ENCODE results near the gene MRPL46.

The MRPL46 gene

GRCh38 chr15:88419830-88420229 is 47.4 kb downstream of the MRPL46 start:
- Histone ChIP-seq H3K79me2 (ENCODE audit: low read length) (no peaks in the 10 kb centered on the region), H3K27me3 (ENCODE audit: low read depth, low read length) (peaks cover 57% of the 10 kb centered on the region)
- TF ChIP-seq EZH2phosphoT487 (IDR thresholded peaks at IDR 0.05; ENCODE audit: low read depth) (no peak), CTCF (IDR thresholded peaks at IDR 0.05; ENCODE audit: low read depth, low read length) (no peak)

More at GRCh38 chr15:88419830-88420229, 47.4 kb downstream of the MRPL46 start:
- H2AFZ ChIP-seq (ENCODE audit: low read depth, low read length), result no peak overlapping the region
- H4K20me1 ChIP-seq (ENCODE audit: insufficient read depth, low read length), result no peaks in the 10 kb centered on the region
- peaks cover 18% of the 10 kb centered on the region for H3K4me1 ChIP-seq (ENCODE audit: low read length)
- no peaks in the 10 kb centered on the region; the same call in 1 of the 2 replicates for H3K9me3 ChIP-seq (ENCODE audit: insufficient read depth, low read length)
- no peak overlapping the region for H3K4me3 ChIP-seq (ENCODE audit: low read length)
- no peaks in the 10 kb centered on the region for H3K36me3 ChIP-seq (replicated peaks; ENCODE audit: low read depth, low read length)
- H3K4me2 ChIP-seq (ENCODE audit: low read length), result peak overlapping the region; percentile 47
- no peak overlapping the region for H3K27ac ChIP-seq (ENCODE audit: low read length)
- no peak overlapping the region for H3K9ac ChIP-seq (ENCODE audit: low read length)
